IMR-90 (cell line): ENCODE results near the gene RFC3. TPM values are rescaled to one million over a fixed set of nuclear protein-coding genes. Genes with fewer than 3 reads are reported as not detected.

Experiments
- ATAC-seq: fragments of 200-7000 bp; cut with Tn5 transposase; 2 replicates; pipeline ENCODE4 v1.9.1; 2020; ENCODE audit warnings: low read depth, mild to moderate bottlenecking, moderate library complexity
- BruUV-seq: library from RNA; stranded (reverse); fragments of 400-500 nt; replicated peaks from 2 replicates; lab custom pipeline; 2021; lab: Mats Ljungman, UMichigan
- CTCF ChIA-PET: fragments of 300-600 bp; formaldehyde crosslinking; extraction: SDS; loops from one replicate; lab custom pipeline; 2021; ENCODE audit warnings: antibody characterized with exemption; lab: Yijun Ruan, JAX
- POLR2A ChIA-PET: fragments of 300-600 bp; sonication (Branson Sonifier 250); formaldehyde crosslinking; loops from one replicate; lab custom pipeline; 2022; ENCODE audit warnings: antibody characterized with exemption; ENCODE audit not compliant: unreplicated experiment; lab: Charles Lee
- DNase-seq: peaks from one replicate; pipeline ENCODE4 v3.0.0; 2013
- H2AFZ ChIP-seq: replicated peaks from 2 replicates; pipeline ENCODE3; 2013; ENCODE audit warnings: low read length, mild to moderate bottlenecking; ENCODE audit not compliant: poor library complexity
- H2AK5ac ChIP-seq: 2 replicates; pipeline ENCODE4 v1.6.1; 2013; ENCODE audit warnings: low read depth, low read length, inconsistent platforms
- H2AK9ac ChIP-seq: replicated peaks from 2 replicates; pipeline ENCODE3; 2013; ENCODE audit warnings: mild to moderate bottlenecking, low read depth, low read length, moderate library complexity; ENCODE audit not compliant: poor library complexity
- H2BK120ac ChIP-seq: 2 replicates; pipeline ENCODE4 v1.6.1; 2013; ENCODE audit warnings: low read depth, low read length, inconsistent platforms
- H2BK15ac ChIP-seq: 3 replicates; pipeline ENCODE4 v1.6.1; 2013; ENCODE audit warnings: low read depth, low read length, inconsistent platforms
- H2BK20ac ChIP-seq: 2 replicates; pipeline ENCODE4 v1.6.1; 2013; ENCODE audit warnings: low read depth, mild to moderate bottlenecking, inconsistent platforms, low read length, moderate library complexity
- H2BK5ac ChIP-seq: 2 replicates; pipeline ENCODE4 v1.6.1; 2013; ENCODE audit warnings: mild to moderate bottlenecking, low read depth, low read length, inconsistent platforms; ENCODE audit not compliant: poor library complexity, severe bottlenecking
- H3K14ac ChIP-seq: replicated peaks from 2 replicates; pipeline ENCODE4 v1.6.1; 2013; ENCODE audit warnings: low read depth, low read length, inconsistent platforms
- H3K18ac ChIP-seq: 2 replicates; pipeline ENCODE4 v1.6.1; 2013; ENCODE audit warnings: low read depth, low read length, control low read depth
- H3K23ac ChIP-seq: 2 replicates; pipeline ENCODE4 v1.6.1; 2013; ENCODE audit warnings: low read depth, low read length, inconsistent platforms
- H3K27ac ChIP-seq: 2 replicates; pipeline ENCODE4 v1.5.1; 2013; ENCODE audit warnings: mild to moderate bottlenecking, control low read depth, low read length; ENCODE audit not compliant: insufficient read depth
- H3K27me3 ChIP-seq: 2 replicates; pipeline ENCODE4 v1.6.1; 2013; ENCODE audit warnings: low read length; ENCODE audit not compliant: control insufficient read depth, insufficient read depth
- H3K36me3 ChIP-seq: 2 replicates; pipeline ENCODE4 v1.6.1; 2013; ENCODE audit warnings: low read length, mixed read lengths; ENCODE audit not compliant: control insufficient read depth, insufficient read depth
- H3K4ac ChIP-seq: 2 replicates; pipeline ENCODE4 v1.6.1; 2013; ENCODE audit warnings: low read depth, low read length, inconsistent platforms
- H3K4me1 ChIP-seq: 2 replicates; pipeline ENCODE4 v1.6.1; 2013; ENCODE audit warnings: low read length, mixed read lengths; ENCODE audit not compliant: control insufficient read depth, insufficient read depth
- H3K4me2 ChIP-seq: 2 replicates; pipeline ENCODE4 v1.6.1; 2013; ENCODE audit warnings: low read depth, mild to moderate bottlenecking, control low read depth, low read length, moderate library complexity
- H3K4me3 ChIP-seq: 2 replicates; pipeline ENCODE4 v1.5.1; 2013; ENCODE audit warnings: low read depth, mild to moderate bottlenecking, control low read depth, low read length, moderate library complexity; ENCODE audit not compliant: insufficient read depth
- H3K56ac ChIP-seq: 2 replicates; pipeline ENCODE4 v1.6.1; 2013; ENCODE audit warnings: low read length, inconsistent platforms; ENCODE audit not compliant: insufficient read depth; ENCODE audit errors: extremely low read depth
- H3K79me1 ChIP-seq, 2 experiments: 2 replicates each; pipeline ENCODE4 v1.6.1; 2013; ENCODE audit warnings: low read length in 2 of 2, inconsistent platforms in 1 of 2, low read depth in 1 of 2
- H3K9ac ChIP-seq: 2 replicates; pipeline ENCODE4 v1.6.1; 2013; ENCODE audit warnings: low read depth, low read length, control low read depth
- H3K9me1 ChIP-seq: 2 replicates; pipeline ENCODE4 v1.6.1; 2013; ENCODE audit warnings: low read length, inconsistent platforms; ENCODE audit not compliant: insufficient read depth
- H3K9me3 ChIP-seq: 2 replicates; pipeline ENCODE4 v1.6.1; 2013; ENCODE audit warnings: low read length; ENCODE audit not compliant: control insufficient read depth, insufficient read depth
- H4K20me1 ChIP-seq: 2 replicates; pipeline ENCODE4 v1.6.1; 2013; ENCODE audit warnings: low read length, inconsistent platforms; ENCODE audit not compliant: insufficient read depth
- H4K5ac ChIP-seq: 2 replicates; pipeline ENCODE4 v1.6.1; 2013; ENCODE audit warnings: mild to moderate bottlenecking, low read depth, low read length, control low read depth
- H4K8ac ChIP-seq, 2 experiments: 2 replicates each; pipeline ENCODE4 v1.6.1; 2013; ENCODE audit warnings: low read depth in 2 of 2, low read length in 2 of 2, control low read depth in 1 of 2, inconsistent platforms in 1 of 2
- H4K91ac ChIP-seq: 2 replicates; pipeline ENCODE4 v1.6.1; 2013; ENCODE audit warnings: low read depth, low read length, inconsistent platforms; ENCODE audit not compliant: insufficient read depth
- CEBPB ChIP-seq: IDR thresholded peaks from 2 replicates; pipeline ENCODE4 v1.6.1; 2012; ENCODE audit warnings: low read depth, low read length, improper control_type of control experiment
- CHD1 ChIP-seq: IDR thresholded peaks from 2 replicates; pipeline ENCODE4 v1.6.1; 2012; ENCODE audit warnings: low read depth, low read length, improper control_type of control experiment
- CTCF ChIP-seq: conservative IDR thresholded peaks from 2 replicates; pipeline ENCODE4 v1.5.1; 2012; ENCODE audit warnings: mild to moderate bottlenecking, low read depth, low read length, improper control_type of control experiment
- ELK1 ChIP-seq: fragments of 150-350 bp; IDR thresholded peaks from 2 replicates; pipeline ENCODE4 v1.6.1; 2016; ENCODE audit warnings: low read depth, mild to moderate bottlenecking, low read length, moderate library complexity, borderline replicate concordance
- FOS ChIP-seq: fragments of 150-350 bp; IDR thresholded peaks from 2 replicates; pipeline ENCODE4 v1.6.1; 2016; ENCODE audit warnings: low read depth, low read length
- MAFK ChIP-seq: IDR thresholded peaks from 2 replicates; pipeline ENCODE4 v1.6.1; 2012; ENCODE audit warnings: low read depth, low read length, improper control_type of control experiment
- MXI1 ChIP-seq: IDR thresholded peaks from 2 replicates; pipeline ENCODE4 v1.6.1; 2012; ENCODE audit warnings: low read depth, mild to moderate bottlenecking, low read length, moderate library complexity, borderline replicate concordance
- POLR2A ChIP-seq: IDR thresholded peaks from 2 replicates; pipeline ENCODE4 v1.6.1; 2012; ENCODE audit warnings: mild to moderate bottlenecking, low read depth, low read length
- RAD21 ChIP-seq: IDR thresholded peaks from 2 replicates; pipeline ENCODE4 v1.6.1; 2012; ENCODE audit warnings: low read length, improper control_type of control experiment
- RCOR1 ChIP-seq: IDR thresholded peaks from 2 replicates; pipeline ENCODE4 v1.6.1; 2012; ENCODE audit warnings: mild to moderate bottlenecking, low read length, improper control_type of control experiment; ENCODE audit not compliant: insufficient replicate concordance
- RFX5 ChIP-seq: IDR thresholded peaks from 2 replicates; pipeline ENCODE4 v1.8.0; 2012; ENCODE audit warnings: low read depth, mild to moderate bottlenecking, low read length, moderate library complexity
- SMC3 ChIP-seq: fragments of 150-350 bp; IDR thresholded peaks from 2 replicates; pipeline ENCODE4 v1.6.1; 2016; ENCODE audit warnings: low read depth, mild to moderate bottlenecking, antibody characterized with exemption, low read length, moderate library complexity
- USF2 ChIP-seq: fragments of 150-350 bp; IDR thresholded peaks from 2 replicates; pipeline ENCODE4 v1.6.1; 2017; ENCODE audit warnings: mild to moderate bottlenecking, antibody characterized with exemption, low read length, low read depth
- WGBS, 2 experiments: methylation state at CpG; one replicate each; pipeline versions ENCODE4 v1.1.5 to v1.1.7; 2013; ENCODE audit warnings: missing lambda C conversion rate in 2 of 2; ENCODE audit not compliant: insufficient read length in 1 of 2; ENCODE audit errors: extremely low coverage in 2 of 2; 5-methylcytosine and 5-hydroxymethylcytosine counted together
- dilution Hi-C: fragments of 300-500 bp; cut with HindIII; formaldehyde crosslinking; loops from one replicate; pipeline ENCODE4 v1.14.3; 2018; ENCODE audit warnings: low sequenced_read_pairs; ENCODE audit not compliant: unreplicated experiment
- in situ Hi-C: fragments of 300-500 bp; cut with MboI; formaldehyde crosslinking; loops from 3 replicates; pipeline ENCODE4 v1.14.3; 2019; ENCODE audit warnings: low sequenced_read_pairs, inconsistent platforms, mixed read lengths
- intact Hi-C: fragments of 100-400 bp; cut with micrococcal nuclease; formaldehyde crosslinking; loops from 2 replicates; pipeline ENCODE4 v1.10.0; 2022
- polyA plus RNA-seq, 3 experiments: library from polyadenylated mRNA; depleted of rRNA; stranded (reverse); fragments of >200 nt; gene quantifications; 2 replicates each; pipeline ENCODE4 v1.2.3, GENCODE V29; 2012; ENCODE audit warnings: low replicate concordance in 1 of 3
- total RNA-seq: library from RNA; depleted of rRNA; stranded (reverse); fragments of >200 nt; gene quantifications from 2 replicates; pipeline ENCODE4 v1.2.3, GENCODE V29; 2012

RFC3 gene
- total and polyA plus RNA-seq, 2 of the 4 experiments (the other 2 are of a cell fraction), result 9.8 to 12.9 TPM

GRCh38 chr13:33862016-33862415, 44.1 kb downstream of the RFC3 start:
- dilution Hi-C loops, result no loop called here

More at GRCh38 chr13:33862016-33862415, 44.1 kb downstream of the RFC3 start:
- no TSS peak for BruUV-seq
- H2BK20ac ChIP-seq, result no peak overlapping the region
- ChIA-PET POLR2A (no interaction called here), CTCF (interaction anchor here (0.6 kb wide), 1 partner anchor 1910 kb away, joined by 6 read pairs; no protein-coding TSS in a partner anchor)
- no CpG with 5 or more reads among the region's 5 CpGs for WGBS, 2 experiments
- H4K5ac ChIP-seq, result no peak overlapping the region
- no peak overlapping the region for H2AK5ac ChIP-seq
- H4K8ac ChIP-seq, result no peak overlapping the region
- H3K4me3 ChIP-seq, result no peak overlapping the region
- no peak overlapping the region for H3K18ac ChIP-seq
- H3K27me3 ChIP-seq, result no peaks in the 10 kb centered on the region
- ATAC-seq (no peak), DNase-seq (no peak)
- no peaks in the 10 kb centered on the region for H3K79me1 ChIP-seq
- H2BK15ac ChIP-seq, result no peak overlapping the region
- H3K4me2 ChIP-seq, result no peak overlapping the region
- H2BK5ac ChIP-seq, result no peak overlapping the region
- intact Hi-C loops (no loop called here), in situ Hi-C loops (no loop called here)
- H2BK120ac ChIP-seq, result no peak overlapping the region
- H3K27ac ChIP-seq, result no peak overlapping the region
- no peak overlapping the region for H2AFZ ChIP-seq
- no peaks in the 10 kb centered on the region for H3K4me1 ChIP-seq
- TF ChIP-seq CTCF, result no peak
- TF ChIP-seq SMC3, result no peak
- no peak for TF ChIP-seq USF2
- TF ChIP-seq POLR2A, result no peak
- TF ChIP-seq RCOR1, result no peak
- no peak for TF ChIP-seq CHD1
- no peak for TF ChIP-seq CEBPB
- no peak for TF ChIP-seq RFX5
- no peak for TF ChIP-seq MXI1
- no peak for TF ChIP-seq ELK1
- TF ChIP-seq RAD21, result no peak
- no peak for TF ChIP-seq MAFK
- TF ChIP-seq FOS, result no peak
- no peaks in the 10 kb centered on the region; the same call in 1 of the 2 replicates for H3K9me1 ChIP-seq
- H4K91ac ChIP-seq, result no peak overlapping the region
- no peak overlapping the region for H3K4ac ChIP-seq
- no peak overlapping the region for H3K23ac ChIP-seq
- no peak overlapping the region for H2AK9ac ChIP-seq
- no peak overlapping the region for H3K9ac ChIP-seq
- H4K20me1 ChIP-seq, result no peaks in the 10 kb centered on the region
- H3K9me3 ChIP-seq, result no peaks in the 10 kb centered on the region
- no peak overlapping the region for H3K56ac ChIP-seq
- no peaks in the 10 kb centered on the region for H3K36me3 ChIP-seq
- no peak overlapping the region for H3K14ac ChIP-seq
